ENCODE measurements around the gene DSCAML1.

Gene DSCAML1

GRCh38 chr11:117658809-117659208 is 138.2 kb downstream of the DSCAML1 start:
- CTCF ChIA-PET = no interaction called here

GRCh38 chr11:117657794-117658193 is 139.2 kb downstream of the DSCAML1 start:
- ChIA-PET POLR2A (no interaction called here), CTCF (no interaction called here)
- TF ChIP-seq PKNOX1 (IDR thresholded peaks at IDR 0.05) = no peak
- no peak for TF ChIP-seq SP1 (IDR thresholded peaks at IDR 0.05)
- TF ChIP-seq FOXK2 (IDR thresholded peaks at IDR 0.05) = no peak
- no peak for TF ChIP-seq ARNT (IDR thresholded peaks at IDR 0.05)
- TF ChIP-seq HDGF (IDR thresholded peaks at IDR 0.05; ENCODE audit: borderline replicate concordance) = no peak
- no peak for TF ChIP-seq FOXA1 (IDR thresholded peaks at IDR 0.05)
- TF ChIP-seq TARDBP (IDR thresholded peaks at IDR 0.05) = no peak
- TF ChIP-seq FOXM1 (IDR thresholded peaks at IDR 0.05; ENCODE audit: borderline replicate concordance) = no peak
- no peak for TF ChIP-seq ZNF384 (IDR thresholded peaks at IDR 0.05)
- TF ChIP-seq NFRKB (IDR thresholded peaks at IDR 0.05) = no peak
- TF ChIP-seq L3MBTL2 (conservative IDR thresholded peaks at IDR 0.05) = no peak
- TF ChIP-seq CTBP1 (IDR thresholded peaks at IDR 0.05; ENCODE audit: borderline replicate concordance) = no peak
- no peak for TF ChIP-seq ELF4 (IDR thresholded peaks at IDR 0.05)
- no peak for TF ChIP-seq SUZ12 (IDR thresholded peaks at IDR 0.05)
- DNase-seq (ENCODE audit: extremely low spot score) = no peak

More at GRCh38 chr11:117658809-117659208, 138.2 kb downstream of the DSCAML1 start:
- DNase-seq (ENCODE audit: extremely low spot score) = no peak
- no peak for TF ChIP-seq L3MBTL2 (conservative IDR thresholded peaks at IDR 0.05)
- no peak for TF ChIP-seq SUZ12 (IDR thresholded peaks at IDR 0.05)
- TF ChIP-seq ARNT (IDR thresholded peaks at IDR 0.05) = no peak
- TF ChIP-seq FOXA1 (IDR thresholded peaks at IDR 0.05) = no peak
- POLR2A ChIA-PET = no interaction called here

GRCh38 chr11:117654281-117655255 is 142.4 kb downstream of the DSCAML1 start:
- ChIA-PET POLR2A (no interaction called here), CTCF (no interaction called here)
- DNase-seq (ENCODE audit: extremely low spot score) = no peak
- TF ChIP-seq ELF4 (IDR thresholded peaks at IDR 0.05) (no peak), FOXM1 (IDR thresholded peaks at IDR 0.05; ENCODE audit: borderline replicate concordance) (no peak), PKNOX1 (IDR thresholded peaks at IDR 0.05) (no peak), LEF1 (IDR thresholded peaks at IDR 0.05; ENCODE audit: borderline replicate concordance) (no peak), HDGF (IDR thresholded peaks at IDR 0.05; ENCODE audit: borderline replicate concordance) (no peak), L3MBTL2 (conservative IDR thresholded peaks at IDR 0.05) (no peak), SUZ12 (IDR thresholded peaks at IDR 0.05) (no peak), TARDBP (IDR thresholded peaks at IDR 0.05) (no peak)

- POLR2A ChIA-PET = interaction anchor here (0.6 kb wide), 1 partner anchor 740 kb away, joined by 3 read pairs; no protein-coding TSS in a partner anchor
- no peak for DNase-seq (ENCODE audit: extremely low spot score)
- TF ChIP-seq ARNT (IDR thresholded peaks at IDR 0.05) (no peak), CTBP1 (IDR thresholded peaks at IDR 0.05; ENCODE audit: borderline replicate concordance) (no peak), LEF1 (IDR thresholded peaks at IDR 0.05; ENCODE audit: borderline replicate concordance) (no peak), FOXM1 (IDR thresholded peaks at IDR 0.05; ENCODE audit: borderline replicate concordance) (no peak), FOXK2 (IDR thresholded peaks at IDR 0.05) (no peak), TARDBP (IDR thresholded peaks at IDR 0.05) (no peak), BHLHE40 (IDR thresholded peaks at IDR 0.05; ENCODE audit: borderline replicate concordance) (no peak), ELF4 (IDR thresholded peaks at IDR 0.05) (no peak), ZNF384 (IDR thresholded peaks at IDR 0.05) (no peak), HDGF (IDR thresholded peaks at IDR 0.05; ENCODE audit: borderline replicate concordance) (no peak), SP1 (IDR thresholded peaks at IDR 0.05) (no peak), PKNOX1 (IDR thresholded peaks at IDR 0.05) (no peak), SUZ12 (IDR thresholded peaks at IDR 0.05) (no peak), L3MBTL2 (conservative IDR thresholded peaks at IDR 0.05) (no peak), FOXA1 (IDR thresholded peaks at IDR 0.05) (no peak), NFRKB (IDR thresholded peaks at IDR 0.05) (no peak)
- CTCF ChIA-PET = no interaction called here
Observed at GRCh38 chr11:117652521-117652920, 144.5 kb downstream of the DSCAML1 start.

- ChIA-PET POLR2A (no interaction called here), CTCF (interaction anchor here (0.7 kb wide), 1 partner anchor 160 kb away, joined by 3 read pairs; no protein-coding TSS in a partner anchor)
- TF ChIP-seq PKNOX1 (IDR thresholded peaks at IDR 0.05) (no peak), L3MBTL2 (conservative IDR thresholded peaks at IDR 0.05) (no peak), CTBP1 (IDR thresholded peaks at IDR 0.05; ENCODE audit: borderline replicate concordance) (no peak), SP1 (IDR thresholded peaks at IDR 0.05) (no peak), HDGF (IDR thresholded peaks at IDR 0.05; ENCODE audit: borderline replicate concordance) (no peak), LEF1 (IDR thresholded peaks at IDR 0.05; ENCODE audit: borderline replicate concordance) (no peak), BHLHE40 (IDR thresholded peaks at IDR 0.05; ENCODE audit: borderline replicate concordance) (no peak), SUZ12 (IDR thresholded peaks at IDR 0.05) (no peak), ARNT (IDR thresholded peaks at IDR 0.05) (no peak), TARDBP (IDR thresholded peaks at IDR 0.05) (no peak), NFRKB (IDR thresholded peaks at IDR 0.05) (no peak), FOXM1 (IDR thresholded peaks at IDR 0.05; ENCODE audit: borderline replicate concordance) (no peak), ZNF384 (IDR thresholded peaks at IDR 0.05) (no peak), FOXK2 (IDR thresholded peaks at IDR 0.05) (no peak), ELF4 (IDR thresholded peaks at IDR 0.05) (no peak)
Observed at GRCh38 chr11:117649296-117650055, 147.5 kb downstream of the DSCAML1 start.

More at GRCh38 chr11:117649296-117650055, 147.5 kb downstream of the DSCAML1 start:
- DNase-seq (ENCODE audit: extremely low spot score) = no peak
